HepG2 (cell line): ENCODE data around the gene WDR93. TPM values are rescaled to one million over a fixed set of nuclear protein-coding genes. Genes with fewer than 3 reads are reported as not detected.
A peak's percentile ranks its signal among the peaks of the same experiment; 100 is the strongest.

Experiments used
- ATAD3A ChIP-seq: sonication (generic); formaldehyde crosslinking; IDR thresholded peaks from 2 replicates; pipeline ENCODE4 v1.4.0; 2020; ENCODE audit warnings: missing genetic modification reagents
- E2F5 ChIP-seq: sonication (generic); formaldehyde crosslinking; conservative IDR thresholded peaks from 2 replicates; pipeline ENCODE4 v1.4.0; 2020; ENCODE audit warnings: missing genetic modification reagents
- GABPB1 ChIP-seq: IDR thresholded peaks from 2 replicates; pipeline ENCODE4 v1.6.1; 2016; ENCODE audit warnings: mild to moderate bottlenecking, missing genetic modification reagents, moderate library complexity, missing compliant biosample characterization
- HMG20A ChIP-seq: IDR thresholded peaks from 2 replicates; pipeline ENCODE4 v1.6.1; 2016; ENCODE audit warnings: borderline replicate concordance
- KDM3A ChIP-seq: IDR thresholded peaks from 2 replicates; pipeline ENCODE4 v1.6.1; 2018; ENCODE audit warnings: low read depth, missing compliant biosample characterization
- MBD4 ChIP-seq: IDR thresholded peaks from 2 replicates; pipeline ENCODE4 v1.6.1; 2012; ENCODE audit warnings: low read length, inconsistent platforms, borderline replicate concordance
- MEIS2 ChIP-seq: sonication (generic); formaldehyde crosslinking; IDR thresholded peaks from 2 replicates; pipeline ENCODE4 v1.9.0; 2021; ENCODE audit warnings: mild to moderate bottlenecking, missing genetic modification reagents
- NFATC3 ChIP-seq: sonication (generic); formaldehyde crosslinking; IDR thresholded peaks from 2 replicates; pipeline ENCODE4 v1.5.1; 2020; ENCODE audit warnings: mild to moderate bottlenecking, missing genetic modification reagents
- NFE2L2 ChIP-seq: fragments of 150-350 bp; IDR thresholded peaks from 2 replicates; pipeline ENCODE4 v1.6.1; 2014; ENCODE audit warnings: low read length
- NFIB ChIP-seq: sonication (generic); formaldehyde crosslinking; IDR thresholded peaks from 2 replicates; pipeline ENCODE4 v1.9.0; 2021; ENCODE audit warnings: missing genetic modification reagents, mild to moderate bottlenecking, borderline replicate concordance
- NR1H2 ChIP-seq: sonication (generic); formaldehyde crosslinking; IDR thresholded peaks from 2 replicates; pipeline ENCODE4 v1.8.1; 2022; ENCODE audit warnings: low read depth, missing genetic modification reagents, borderline replicate concordance
- PPARG ChIP-seq: conservative IDR thresholded peaks from 2 replicates; pipeline ENCODE4 v1.6.1; 2016; ENCODE audit warnings: missing biosample characterization, missing genetic modification reagents
- RAD21 ChIP-seq: fragments of 450-650 bp; formaldehyde crosslinking; IDR thresholded peaks from 2 replicates; pipeline ENCODE4 v1.5.0; 2020; ENCODE audit warnings: mild to moderate bottlenecking
- SKI ChIP-seq: fragments of 450-650 bp; IDR thresholded peaks from one replicate; pipeline ENCODE4 v1.6.1; 2018; ENCODE audit warnings: mild to moderate bottlenecking; ENCODE audit not compliant: partially characterized antibody
- SRSF4 ChIP-seq: fragments of 200-400 bp; formaldehyde crosslinking; IDR thresholded peaks from one replicate; pipeline ENCODE4 v1.6.1; 2018; ENCODE audit warnings: mild to moderate bottlenecking, low read depth, low read length, moderate library complexity; ENCODE audit not compliant: poor library complexity, severe bottlenecking
- TEAD2 ChIP-seq: sonication (generic); formaldehyde crosslinking; IDR thresholded peaks from 2 replicates; pipeline ENCODE4 v1.9.0; 2021; ENCODE audit warnings: missing genetic modification reagents
- YEATS4 ChIP-seq: sonication (generic); formaldehyde crosslinking; IDR thresholded peaks from 2 replicates; pipeline ENCODE4 v1.4.0; 2020; ENCODE audit warnings: missing genetic modification reagents, borderline replicate concordance
- ZBTB21 ChIP-seq: sonication (generic); formaldehyde crosslinking; IDR thresholded peaks from 2 replicates; pipeline ENCODE4 v1.4.0; 2020; ENCODE audit warnings: missing genetic modification reagents
- ZBTB26 ChIP-seq: IDR thresholded peaks from 2 replicates; pipeline ENCODE4 v1.6.1; 2016; ENCODE audit warnings: missing compliant biosample characterization, missing genetic modification reagents, borderline replicate concordance
- ZFP91 ChIP-seq: sonication (generic); formaldehyde crosslinking; IDR thresholded peaks from 2 replicates; pipeline ENCODE4 v1.9.0; 2022; ENCODE audit warnings: missing genetic modification reagents, mild to moderate bottlenecking, borderline replicate concordance
- ZNF160 ChIP-seq: sonication (generic); formaldehyde crosslinking; IDR thresholded peaks from 2 replicates; pipeline ENCODE4 v1.8.0; 2022; ENCODE audit warnings: mild to moderate bottlenecking, inconsistent platforms, missing genetic modification reagents
- ZNF20 ChIP-seq: sonication (generic); formaldehyde crosslinking; IDR thresholded peaks from 2 replicates; pipeline ENCODE4 v1.4.0; 2020; ENCODE audit warnings: mild to moderate bottlenecking, moderate library complexity, missing genetic modification reagents
- ZNF234 ChIP-seq: sonication (generic); formaldehyde crosslinking; conservative IDR thresholded peaks from 2 replicates; pipeline ENCODE4 v1.5.1; 2020; ENCODE audit warnings: mild to moderate bottlenecking, missing genetic modification reagents
- ZNF382 ChIP-seq: sonication (generic); formaldehyde crosslinking; IDR thresholded peaks from 2 replicates; pipeline ENCODE4 v1.5.0; 2020; ENCODE audit warnings: missing genetic modification reagents, mild to moderate bottlenecking, borderline replicate concordance
- ZNF564 ChIP-seq: sonication (generic); formaldehyde crosslinking; IDR thresholded peaks from 2 replicates; pipeline ENCODE4 v1.8.1; 2023; ENCODE audit warnings: mild to moderate bottlenecking, missing genetic modification reagents
- ZNF572 ChIP-seq: sonication (generic); formaldehyde crosslinking; IDR thresholded peaks from 2 replicates; pipeline ENCODE4 v1.5.1; 2020; ENCODE audit warnings: mild to moderate bottlenecking, missing genetic modification reagents
- ZNF629 ChIP-seq: sonication (generic); formaldehyde crosslinking; conservative IDR thresholded peaks from 2 replicates; pipeline ENCODE4 v1.5.0; 2020; ENCODE audit warnings: missing genetic modification reagents
- ZNF674 ChIP-seq: sonication (generic); formaldehyde crosslinking; IDR thresholded peaks from 2 replicates; pipeline ENCODE4 v1.5.0; 2020; ENCODE audit warnings: low read depth, mild to moderate bottlenecking, missing genetic modification reagents
- polyA plus RNA-seq, 8 experiments: library from polyadenylated mRNA; depleted of rRNA in 3 of 8; stranded (reverse) in 7 of 8; unstranded in 1 of 8; fragments of >200 nt; fragmentation: Illumina TruSeq in 4 of 8; extraction: Trizol in 4 of 8; gene quantifications; 2 replicates each; pipeline versions ENCODE4 v1.2.1 to v1.2.3, GENCODE V29; 2011 to 2016; ENCODE audit warnings: low read depth in 4 of 8, missing spikeins in 1 of 8, mixed read lengths in 1 of 8; ENCODE audit not compliant: insufficient read depth in 1 of 8
- total RNA-seq, 5 experiments: library from RNA; depleted of rRNA; stranded (reverse); fragments of >200 nt; fragmentation: Illumina TruSeq; extraction: Trizol; gene quantifications; 2 replicates each; pipeline ENCODE4 v1.2.3, GENCODE V29; 2016; ENCODE audit warnings: low read depth in 1 of 5

Gene WDR93
- total and polyA plus RNA-seq, 2 of the 13 experiments (the other 11 are each of a cell fraction or from before 2014, with no cell fraction given): 0.07 TPM; not detected in 1

GRCh38 chr15:89690276-89691218 is at the start of gene WDR93, which contains the start of gene PEX11A (continued):
- TF ChIP-seq ZNF234 (CRISPR knock-in tag): no peak
- TF ChIP-seq ZBTB21 (CRISPR knock-in tag): no peak
- peak; percentile 63 for TF ChIP-seq PPARG (CRISPR knock-in tag)
- peak; percentile 95 for TF ChIP-seq GABPB1 (CRISPR knock-in tag)
- TF ChIP-seq RAD21 (CRISPR knock-in tag): no peak
- TF ChIP-seq YEATS4 (CRISPR knock-in tag): peak; percentile 69
- TF ChIP-seq NFIB (CRISPR knock-in tag): no peak
- no peak for TF ChIP-seq E2F5 (CRISPR knock-in tag)
- no peak for TF ChIP-seq ZNF674 (CRISPR knock-in tag)
- TF ChIP-seq ZFP91 (CRISPR knock-in tag): peak; percentile 83; the same call in 1 of the 2 replicates
- TF ChIP-seq KDM3A (CRISPR knock-in tag): no peak
- TF ChIP-seq NFATC3 (CRISPR knock-in tag): no peak
- TF ChIP-seq HMG20A: no peak
- TF ChIP-seq ZNF382 (CRISPR knock-in tag): no peak
- no peak for TF ChIP-seq MBD4
- no peak for TF ChIP-seq ZBTB26 (CRISPR knock-in tag)
- TF ChIP-seq ZNF20 (CRISPR knock-in tag): no peak
- no peak for TF ChIP-seq ZNF629
- no peak for TF ChIP-seq NR1H2
- no peak for TF ChIP-seq ZNF564 (CRISPR knock-in tag)
- no peak for TF ChIP-seq ZNF160
- no peak for TF ChIP-seq ATAD3A (CRISPR knock-in tag)
- TF ChIP-seq SKI: no peak
- TF ChIP-seq SRSF4: no peak
- no peak for TF ChIP-seq MEIS2 (CRISPR knock-in tag)
- TF ChIP-seq NFE2L2: no peak
- no peak for TF ChIP-seq TEAD2
- TF ChIP-seq ZNF572: no peak
